Tibial artery (tissue), 4 donors: ENCODE data around the gene GSC2.

Source experiments
- DNase-seq, 2 donors: peaks; one replicate each; pipeline ENCODE4 v3.0.0-alpha.2; 2019
- H3K27ac ChIP-seq, 2 donors: fragments of 200-600 bp; sonication (generic) in 1 of 2; 1 replicate in 1 of 2; 2 replicates in 1 of 2; pipeline ENCODE4 v1.5.1; 2018 to 2019; ENCODE audit warnings: mild to moderate bottlenecking in 1 of 2
- H3K27me3 ChIP-seq, 2 donors: fragments of 200-600 bp; sonication (generic) in 1 of 2; one replicate each; pipeline versions ENCODE4 v1.5.1 to v1.6.0; 2016 to 2019
- H3K36me3 ChIP-seq, 3 donors: fragments of 200-600 bp; sonication (generic) in 2 of 3; one replicate each; pipeline ENCODE4 v1.5.1; 2016 to 2019; ENCODE audit warnings: mild to moderate bottlenecking in 2 of 3
- H3K4me1 ChIP-seq, 4 donors: fragments of 200-600 bp; sonication (generic) in 2 of 4; 1 replicate in 3 of 4; 2 replicates in 1 of 4; pipeline ENCODE4 v1.5.1; 2016 to 2019
- H3K4me3 ChIP-seq, 2 donors: fragments of 200-600 bp; sonication (generic) in 1 of 2; 1 replicate in 1 of 2; 2 replicates in 1 of 2; pipeline ENCODE4 v1.5.1; 2018 to 2019; ENCODE audit warnings: mild to moderate bottlenecking in 2 of 2
- H3K9me3 ChIP-seq, 3 donors: fragments of 200-600 bp; sonication (generic) in 1 of 3; one replicate each; pipeline ENCODE4 v1.5.1; 2016 to 2019
- intact Hi-C: fragments of 100-400 bp; cut with DNase I; formaldehyde crosslinking; loops from one replicate; pipeline ENCODE4 v1.15.0; 2023; ENCODE audit warnings: low total_unique reads
- TF ChIP-seq, protein P1 (sequence below), 2 experiments: fragments of 200-600 bp in 1 of 2; fragments of 450-650 bp in 1 of 2; IDR thresholded peaks; one replicate each; pipeline ENCODE4 v1.5.1; 2017 to 2019; ENCODE audit warnings: antibody characterized with exemption in 2 of 2, mild to moderate bottlenecking in 1 of 2, moderate library complexity in 1 of 2

The GSC2 gene

DNA sequence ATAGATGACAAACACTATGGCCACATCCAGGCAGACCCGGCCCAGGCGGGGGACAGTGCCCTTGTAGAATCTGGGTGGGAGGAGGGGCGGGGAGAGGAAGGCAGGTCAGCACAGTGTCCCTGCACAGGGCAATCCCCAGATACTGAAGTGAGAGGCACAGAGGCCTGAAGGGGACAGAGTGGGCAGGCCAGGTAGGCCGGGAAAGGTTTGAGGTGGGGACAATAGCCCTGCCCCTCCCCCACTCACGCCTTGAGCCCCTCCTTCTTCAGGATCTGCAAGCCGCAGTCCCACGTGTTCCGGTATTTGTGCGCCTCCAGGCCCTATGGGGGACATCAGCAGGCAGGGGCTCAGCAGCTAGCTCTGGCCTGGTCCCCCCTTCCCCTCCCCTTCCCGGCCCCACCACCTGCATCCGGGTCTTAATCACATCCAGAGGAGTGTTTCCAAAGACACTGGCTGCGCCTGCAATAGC, 26.1 kb upstream of the GSC2 start:
- H3K36me3 ChIP-seq, result peaks cover 0 to 12% (median 0%) of the 10 kb centered on the region in 3 donors

DNA sequence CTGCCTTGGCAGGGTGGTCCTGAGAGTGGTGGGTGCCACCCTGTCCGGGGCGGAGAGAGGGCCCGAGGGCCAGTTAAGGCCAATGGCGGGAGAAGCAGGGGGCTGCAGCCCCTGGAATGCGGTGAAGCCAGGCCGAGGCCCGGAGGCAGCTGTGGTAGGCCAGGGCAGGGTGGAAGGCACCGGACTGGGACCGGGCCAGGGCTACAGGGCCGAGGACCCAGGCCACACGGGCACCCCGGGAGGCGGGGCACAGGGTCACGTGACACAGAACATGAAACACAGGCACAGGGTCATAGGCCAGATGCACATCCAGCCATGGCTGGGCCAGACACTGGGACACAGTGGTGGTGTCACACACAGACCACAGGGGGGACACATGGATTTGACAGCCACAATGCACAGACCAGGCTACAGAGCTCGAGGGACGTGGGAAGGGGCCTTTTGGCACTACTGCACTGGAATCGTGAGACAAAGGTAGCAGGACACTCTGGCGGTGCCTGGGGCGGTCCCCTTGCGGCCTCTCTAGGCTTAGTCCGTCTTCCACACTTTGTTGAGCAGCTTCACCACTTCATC, 25.6 kb upstream of the GSC2 start:
- H3K27me3 ChIP-seq, result no peaks in the 10 kb centered on the region
- DNase-seq, result no peak
- H3K4me3 ChIP-seq, result no peak overlapping the region
- intact Hi-C loops, result loop anchor here (5.0 kb wide), 1 partner anchor 302 kb away; the partner anchor contains the start of genes CDC45 and UFD1
- peak overlapping the region in 1 of 2 donors; percentile 67 for H3K27ac ChIP-seq
- H3K36me3 ChIP-seq, result peaks cover 0 to 12% (median 0%) of the 10 kb centered on the region in 3 donors
- TF ChIP-seq, protein P1, sequence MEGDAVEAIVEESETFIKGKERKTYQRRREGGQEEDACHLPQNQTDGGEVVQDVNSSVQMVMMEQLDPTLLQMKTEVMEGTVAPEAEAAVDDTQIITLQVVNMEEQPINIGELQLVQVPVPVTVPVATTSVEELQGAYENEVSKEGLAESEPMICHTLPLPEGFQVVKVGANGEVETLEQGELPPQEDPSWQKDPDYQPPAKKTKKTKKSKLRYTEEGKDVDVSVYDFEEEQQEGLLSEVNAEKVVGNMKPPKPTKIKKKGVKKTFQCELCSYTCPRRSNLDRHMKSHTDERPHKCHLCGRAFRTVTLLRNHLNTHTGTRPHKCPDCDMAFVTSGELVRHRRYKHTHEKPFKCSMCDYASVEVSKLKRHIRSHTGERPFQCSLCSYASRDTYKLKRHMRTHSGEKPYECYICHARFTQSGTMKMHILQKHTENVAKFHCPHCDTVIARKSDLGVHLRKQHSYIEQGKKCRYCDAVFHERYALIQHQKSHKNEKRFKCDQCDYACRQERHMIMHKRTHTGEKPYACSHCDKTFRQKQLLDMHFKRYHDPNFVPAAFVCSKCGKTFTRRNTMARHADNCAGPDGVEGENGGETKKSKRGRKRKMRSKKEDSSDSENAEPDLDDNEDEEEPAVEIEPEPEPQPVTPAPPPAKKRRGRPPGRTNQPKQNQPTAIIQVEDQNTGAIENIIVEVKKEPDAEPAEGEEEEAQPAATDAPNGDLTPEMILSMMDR (IDR thresholded peaks at IDR 0.05), result no peak
- peaks cover 6 to 77% (median 58%) of the 10 kb centered on the region in 4 donors for H3K4me1 ChIP-seq
- H3K9me3 ChIP-seq, result no peaks in the 10 kb centered on the region

More for the DNA sequence above, 26.1 kb upstream of the GSC2 start:
- H3K27me3 ChIP-seq, result no peaks in the 10 kb centered on the region
- H3K27ac ChIP-seq, result peak overlapping the region in 1 of 2 donors; percentile 89
- TF ChIP-seq, protein P1 (IDR thresholded peaks at IDR 0.05), result no peak
- intact Hi-C loops, result loop anchor here (5.0 kb wide), 1 partner anchor 301 kb away; the partner anchor contains the start of genes CDC45 and UFD1
- DNase-seq, result no peak
- no peaks in the 10 kb centered on the region for H3K9me3 ChIP-seq
- peaks cover 6 to 73% (median 55%) of the 10 kb centered on the region in 4 donors for H3K4me1 ChIP-seq
- H3K4me3 ChIP-seq, result no peak overlapping the region

DNA sequence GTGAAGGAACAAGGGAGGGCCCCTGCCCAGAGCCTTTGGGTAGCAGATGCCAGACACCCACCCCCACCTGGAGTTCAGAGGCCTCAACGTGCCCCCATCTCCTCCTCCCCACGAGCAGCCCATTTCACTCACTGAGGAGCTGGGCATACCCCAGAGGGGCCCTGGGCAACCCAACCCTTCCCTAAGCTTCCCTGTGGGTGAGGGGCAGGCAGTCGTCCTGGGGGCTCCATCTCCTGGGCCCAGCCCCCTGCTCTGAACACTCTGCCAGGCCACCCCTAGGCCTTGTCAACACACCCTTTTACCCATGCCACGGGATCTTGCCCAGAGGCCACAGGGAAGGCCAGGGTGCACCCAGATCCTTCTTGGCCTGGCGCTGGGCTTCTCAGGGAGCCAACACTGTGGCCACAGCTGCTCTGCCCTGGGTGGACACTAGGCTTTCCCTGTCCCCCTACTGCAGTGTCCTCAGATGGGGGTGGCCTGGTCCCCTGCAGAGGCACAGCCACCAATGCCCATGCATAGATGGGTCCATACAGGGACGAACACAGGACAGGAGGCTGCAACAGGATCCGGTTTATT, 25.0 kb upstream of the GSC2 start:
- Histone ChIP-seq H3K36me3 (peaks cover 0 to 12% (median 0%) of the 10 kb centered on the region in 3 donors), H3K4me3 (no peak overlapping the region), H3K9me3 (no peaks in the 10 kb centered on the region), H3K4me1 (peaks cover 6 to 83% (median 63%) of the 10 kb centered on the region in 4 donors), H3K27me3 (no peaks in the 10 kb centered on the region), H3K27ac (peak overlapping the region; percentile 15 to 67)
- intact Hi-C loops, result loop anchor here (5.0 kb wide), 1 partner anchor 302 kb away; the partner anchor contains the start of genes CDC45 and UFD1
- DNase-seq, result no peak
- TF ChIP-seq, protein P1 (IDR thresholded peaks at IDR 0.05), result no peak

- DNase-seq, result peak in 1 of 2 donors; percentile 90
Measured at GRCh38 chr22:19174106-19175025, 24.3 kb upstream of the GSC2 start.

More at GRCh38 chr22:19174106-19175025, 24.3 kb upstream of the GSC2 start:
- TF ChIP-seq, protein P1 (IDR thresholded peaks at IDR 0.05), result no peak
- intact Hi-C loops, result loop anchor here (5.0 kb wide), 1 partner anchor 303 kb away; the partner anchor contains the start of genes CDC45 and UFD1
- H3K9me3 ChIP-seq, result no peaks in the 10 kb centered on the region
- H3K36me3 ChIP-seq, result peaks cover 0 to 12% (median 0%) of the 10 kb centered on the region in 3 donors
- H3K4me1 ChIP-seq, result peaks cover 6 to 85% (median 70%) of the 10 kb centered on the region in 4 donors
- H3K4me3 ChIP-seq, result no peak overlapping the region
- H3K27ac ChIP-seq, result peak overlapping the region; percentile 15 to 67
- H3K27me3 ChIP-seq, result peaks cover 0 to 6% of the 10 kb centered on the region in 2 donors
